Psoas muscle (tissue), 8 donors: ENCODE measurements around the gene MROH2B. TPM values are rescaled to one million over a fixed set of nuclear protein-coding genes. Genes with fewer than 3 reads are reported as not detected.

Experiments
- ATAC-seq, 4 donors: fragments of 200-7000 bp; cut with Tn5 transposase; one replicate each; pipeline ENCODE4 v1.9.1; 2020; ENCODE audit warnings: moderate library complexity in 3 of 4, mild to moderate bottlenecking in 2 of 4
- DNase-seq, 2 donors: peaks; one replicate each; pipeline ENCODE4 v3.0.0-alpha.2; 2020
- H3K27ac ChIP-seq: fragments of 200-600 bp; one replicate; pipeline ENCODE4 v1.8.0; 2022
- H3K27me3 ChIP-seq, 3 donors: fragments of 200-600 bp in 1 of 3; one replicate each; pipeline versions ENCODE4 v1.6.1 to v1.8.0; 2013 to 2022; ENCODE audit warnings: low read length in 2 of 3, mild to moderate bottlenecking in 2 of 3, moderate library complexity in 1 of 3; ENCODE audit not compliant: insufficient read depth in 3 of 3
- H3K36me3 ChIP-seq, 2 donors: fragments of 200-600 bp in 1 of 2; one replicate each; pipeline versions ENCODE4 v1.6.1 to v1.8.0; 2013 to 2022; ENCODE audit warnings: low read depth in 1 of 2, mild to moderate bottlenecking in 1 of 2, moderate library complexity in 1 of 2; ENCODE audit not compliant: insufficient read depth in 1 of 2
- H3K4me1 ChIP-seq: fragments of 200-600 bp; one replicate; pipeline ENCODE4 v1.8.0; 2022
- H3K4me3 ChIP-seq: fragments of 200-600 bp; one replicate; pipeline ENCODE4 v1.8.0; 2022; ENCODE audit warnings: mild to moderate bottlenecking
- H3K9me3 ChIP-seq: fragments of 200-600 bp; one replicate; pipeline ENCODE4 v1.8.0; 2022
- CTCF ChIP-seq: fragments of 200-600 bp; IDR thresholded peaks from one replicate; pipeline ENCODE4 v1.8.0; 2022; ENCODE audit warnings: antibody characterized with exemption
- WGBS, 3 donors: extraction: QIAGEN DNeasy Blood & Tissue Kit; methylation state at CpG; one replicate each; pipeline versions ENCODE4 v1.1.6 to v1.1.7; 2013; 5-methylcytosine and 5-hydroxymethylcytosine counted together
- intact Hi-C, 2 donors: fragments of 100-400 bp; cut with DNase I; formaldehyde crosslinking; loops; one replicate each; pipeline versions ENCODE4 v1.11.0 to v1.14.2; 2022
- polyA plus RNA-seq, 3 donors: library from polyadenylated mRNA; stranded (reverse); fragments of 200-250 nt; gene quantifications; one replicate each; pipeline ENCODE4 v1.2.3, GENCODE V29; 2013
- total RNA-seq, 4 donors: library from RNA; stranded (reverse); fragmentation: NEBNext Ultra II Directional in 2 of 4; extraction: Animal tissue kit (Norgen Biotek cat#: 25700) in 2 of 4; gene quantifications; one replicate each; pipeline versions ENCODE4 v1.2.1 to v1.2.4, GENCODE V29; 2021 to 2023
- donor health status: healthy with polysubstance abuse.
- donor health status: DM: no; HTN: no; CAD: no; lungs with moderate emphysema.
- donor health status: Bipolar disorder and iron deficiency.
- donor health status: healthy.
- donor health status: DM: yes; HTN: yes; CAD: no.
- donor health status: DM: no; HTN: no; CAD: no.
- donor health status: DM: no; HTN: no; CAD: no.
- donor health status: DM: yes; HTN: yes; CAD: no.

Gene MROH2B
- total and polyA plus RNA-seq, 7 donors, result not detected

GRCh38 chr5:41012318-41012717 is 58.8 kb downstream of the MROH2B start:
- Histone ChIP-seq H3K4me3 (no peak overlapping the region), H3K9me3 (no peaks in the 10 kb centered on the region), H3K36me3 (no peaks in the 10 kb centered on the region), H3K4me1 (no peaks in the 10 kb centered on the region), H3K27me3 (no peaks in the 10 kb centered on the region), H3K27ac (no peak overlapping the region)
- DNase-seq, result no peak
- no peak for TF ChIP-seq CTCF
- no peak for ATAC-seq
- intact Hi-C loops, result no loop called here
- 63 to 70% (median 67%) methylated on average over 4 of the region's 4 CpGs for WGBS, 3 donors

GRCh38 chr5:41010572-41010971 is 60.6 kb downstream of the MROH2B start:
- Histone ChIP-seq H3K27me3 (no peaks in the 10 kb centered on the region), H3K27ac (no peak overlapping the region), H3K4me1 (no peaks in the 10 kb centered on the region), H3K36me3 (no peaks in the 10 kb centered on the region), H3K9me3 (no peaks in the 10 kb centered on the region), H3K4me3 (no peak overlapping the region)
- intact Hi-C loops, result no loop called here
- DNase-seq, result no peak
- no peak for TF ChIP-seq CTCF
- no peak for ATAC-seq
- WGBS, 3 donors, result 95 to 96% (median 96%) methylated on average over 6 of the region's 6 CpGs

- ATAC-seq (no peak), DNase-seq (no peak)
- TF ChIP-seq CTCF, result no peak
- Histone ChIP-seq H3K27me3 (no peaks in the 10 kb centered on the region), H3K36me3 (no peaks in the 10 kb centered on the region), H3K4me3 (no peak overlapping the region), H3K27ac (no peak overlapping the region), H3K4me1 (no peaks in the 10 kb centered on the region), H3K9me3 (no peaks in the 10 kb centered on the region)
- intact Hi-C loops, result no loop called here
- WGBS, 3 donors, result 64 to 74% (median 66%) methylated on average over 4 of the region's 4 CpGs
Observed at GRCh38 chr5:41009232-41009631, 61.9 kb downstream of the MROH2B start.

- no peak overlapping the region for H3K4me3 ChIP-seq
- 83 to 89% (median 85%) methylated on average over 7 of the region's 7 CpGs for WGBS, 3 donors
- TF ChIP-seq CTCF, result no peak
- intact Hi-C loops, result no loop called here
- DNase-seq, result no peak
- no peaks in the 10 kb centered on the region for H3K36me3 ChIP-seq
- no peaks in the 10 kb centered on the region for H3K27me3 ChIP-seq
- H3K9me3 ChIP-seq, result no peaks in the 10 kb centered on the region
- H3K27ac ChIP-seq, result no peak overlapping the region
- ATAC-seq, result no peak
- H3K4me1 ChIP-seq, result no peaks in the 10 kb centered on the region
Observed at GRCh38 chr5:41004931-41005330, 66.2 kb downstream of the MROH2B start.

- Histone ChIP-seq H3K36me3 (no peaks in the 10 kb centered on the region), H3K27me3 (no peaks in the 10 kb centered on the region), H3K4me3 (no peak overlapping the region), H3K4me1 (no peaks in the 10 kb centered on the region), H3K27ac (no peak overlapping the region), H3K9me3 (no peaks in the 10 kb centered on the region)
- no peak for TF ChIP-seq CTCF
- no peak for DNase-seq
- 61 to 75% (median 67%) methylated on average over 3 of the region's 3 CpGs for WGBS, 3 donors
- intact Hi-C loops, result no loop called here
- ATAC-seq, result no peak
Observed at GRCh38 chr5:41003670-41004376, 67.3 kb downstream of the MROH2B start.
